DND-41 (cell line): ENCODE measurements around the gene NAT10.
"Not testable (repeated sequence)": the region's sequence is repeated elsewhere in the genome, so short reads cannot be mapped to it uniquely, and the experiment has no call there.

Experiments used
- ATAC-seq: fragments of 200-7000 bp; cut with Tn5 transposase; 3 replicates; pipeline ENCODE4 v1.9.1; 2021; ENCODE audit warnings: low read depth; ENCODE audit not compliant: insufficient read depth
- DNase-seq: peaks from one replicate; pipeline ENCODE4 v3.0.0-alpha.2; 2020
- H2AFZ ChIP-seq: 2 replicates; pipeline ENCODE4 v1.6.0; 2012; ENCODE audit warnings: low read depth, low read length
- H3K27ac ChIP-seq: 2 replicates; pipeline ENCODE4 v1.5.1; 2012; ENCODE audit warnings: low read length, inconsistent platforms
- H3K27me3 ChIP-seq: fragments of 200-600 bp; sonication (generic); 2 replicates; pipeline ENCODE4 v1.6.0; 2012; ENCODE audit warnings: low read length, mild to moderate bottlenecking, inconsistent platforms; ENCODE audit not compliant: insufficient read depth, poor library complexity
- H3K36me3 ChIP-seq: 2 replicates; pipeline ENCODE4 v1.5.1; 2012; ENCODE audit warnings: low read length, inconsistent platforms; ENCODE audit not compliant: insufficient read depth
- H3K4me1 ChIP-seq: 2 replicates; pipeline ENCODE4 v1.5.1; 2012; ENCODE audit warnings: mild to moderate bottlenecking, low read length; ENCODE audit not compliant: insufficient read depth
- H3K4me2 ChIP-seq: 2 replicates; pipeline ENCODE4 v1.6.0; 2012; ENCODE audit warnings: mild to moderate bottlenecking, moderate library complexity, low read length, inconsistent platforms; ENCODE audit not compliant: insufficient read depth
- H3K4me3 ChIP-seq, 2 experiments: fragments of 200-600 bp in 1 of 2; shearing (Covaris generic) in 1 of 2; 2 replicates each; pipeline ENCODE4 v1.5.1; 2012 to 2016; ENCODE audit warnings: inconsistent platforms in 2 of 2, low read length in 2 of 2, mild to moderate bottlenecking in 2 of 2, low read depth in 1 of 2, moderate library complexity in 1 of 2
- H3K79me2 ChIP-seq: 2 replicates; pipeline ENCODE4 v1.6.0; 2012; ENCODE audit warnings: low read length, inconsistent platforms; ENCODE audit not compliant: insufficient read depth
- H3K9ac ChIP-seq: 2 replicates; pipeline ENCODE4 v1.6.0; 2012; ENCODE audit warnings: low read depth, mild to moderate bottlenecking, inconsistent platforms, low read length, moderate library complexity
- H3K9me3 ChIP-seq: 2 replicates; pipeline ENCODE4 v1.5.1; 2012; ENCODE audit warnings: low read length, moderate library complexity, mild to moderate bottlenecking, inconsistent platforms; ENCODE audit not compliant: insufficient read depth, severe bottlenecking
- H4K20me1 ChIP-seq: 2 replicates; pipeline ENCODE4 v1.6.0; 2012; ENCODE audit warnings: low read length; ENCODE audit not compliant: insufficient read depth
- CTCF ChIP-seq: IDR thresholded peaks from 2 replicates; pipeline ENCODE4 v1.5.1; 2012; ENCODE audit warnings: borderline replicate concordance, low read length, moderate library complexity, mild to moderate bottlenecking; ENCODE audit not compliant: poor library complexity, severe bottlenecking; ENCODE audit errors: extremely low read depth
- EZH2 ChIP-seq: IDR thresholded peaks from 3 replicates; pipeline ENCODE4 v1.6.1; 2012; ENCODE audit warnings: borderline replicate concordance, low read depth, mild to moderate bottlenecking, moderate library complexity, low read length, inconsistent platforms; ENCODE audit not compliant: severe bottlenecking

Gene NAT10

DNA sequence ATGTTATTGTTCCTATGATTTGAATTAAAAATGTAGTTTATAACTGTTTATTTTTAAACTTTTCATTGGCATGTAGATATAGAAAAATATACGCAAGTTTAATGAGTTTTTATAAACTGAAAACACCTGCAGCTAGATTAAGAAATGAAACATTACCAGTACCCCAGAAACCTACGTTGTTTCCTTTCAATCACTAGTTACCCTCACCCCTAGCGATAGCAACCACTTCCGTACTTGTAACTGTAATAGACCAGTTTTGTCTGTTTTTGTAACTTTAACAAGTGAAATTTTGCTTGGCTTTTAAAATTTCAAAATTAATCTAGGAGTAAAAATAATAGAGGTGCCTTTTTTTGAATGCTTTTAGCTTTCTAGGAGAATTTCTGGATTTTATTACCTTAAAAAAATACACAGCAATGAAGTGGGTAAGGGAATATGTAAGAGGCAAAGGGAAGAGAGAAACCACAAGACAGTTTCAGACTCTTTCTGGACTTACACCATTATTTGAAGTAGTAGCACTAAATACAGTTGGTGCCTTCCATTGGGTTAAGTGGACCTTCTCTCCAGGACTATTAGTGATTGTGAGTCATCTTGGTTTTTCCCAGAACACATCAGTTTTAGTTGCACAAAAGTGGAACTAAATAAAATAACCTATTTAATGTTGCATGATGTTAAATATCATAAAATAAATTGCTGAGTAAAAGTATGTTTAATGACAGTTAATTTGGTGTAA lies 18.7 kb upstream of the NAT10 start:
- Histone ChIP-seq H3K9me3 (no peaks in the 10 kb centered on the region), H3K27me3 (no peaks in the 10 kb centered on the region), H3K79me2 (peaks cover 62% of the 10 kb centered on the region), H3K4me1 (no peaks in the 10 kb centered on the region), H2AFZ (no peak overlapping the region), H3K4me3 (no peak overlapping the region), H3K36me3 (peaks cover 96% of the 10 kb centered on the region), H3K9ac (no peak overlapping the region), H4K20me1 (peaks cover 38% of the 10 kb centered on the region; the same call in 1 of the 2 replicates), H3K4me2 (no peak overlapping the region), H3K27ac (no peak overlapping the region)
- TF ChIP-seq EZH2 (no peak), CTCF (no peak)
- no peak for ATAC-seq
- DNase-seq, result no peak

GRCh38 chr11:34091825-34092224 lies 13.6 kb upstream of the NAT10 start:
- Histone ChIP-seq H3K36me3 (peaks cover 96% of the 10 kb centered on the region), H3K79me2 (peaks cover 48% of the 10 kb centered on the region), H3K4me1 (no peaks in the 10 kb centered on the region)

DNA sequence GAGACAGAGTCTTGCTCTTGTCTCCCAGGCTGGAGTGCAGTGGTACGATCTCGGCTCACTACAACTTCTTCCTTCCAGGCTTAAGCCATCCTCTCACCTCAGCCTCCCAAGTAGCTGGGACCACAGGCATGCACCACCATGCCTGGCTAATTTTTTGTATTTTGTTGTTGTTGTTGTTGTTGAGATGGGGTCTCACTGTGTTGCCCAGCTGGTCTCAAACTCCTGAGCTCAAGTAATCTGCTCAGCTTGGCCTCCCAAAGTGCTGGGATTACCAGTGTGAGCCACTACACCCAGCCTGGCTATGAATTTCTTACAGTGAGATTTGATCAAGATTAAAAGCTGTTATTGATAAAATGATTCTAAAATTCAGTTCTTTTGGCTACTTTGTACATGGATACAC lies 10.5 kb upstream of the NAT10 start:
- H2AFZ ChIP-seq, DNase-seq, H3K27ac ChIP-seq, H3K4me3 ChIP-seq, H3K4me2 ChIP-seq, ATAC-seq, H3K9ac ChIP-seq, H3K27me3 ChIP-seq, H3K9me3 ChIP-seq, H3K4me1 ChIP-seq: not testable (repeated sequence)
- peaks cover 42% of the 10 kb centered on the region for H3K79me2 ChIP-seq
- peaks cover 100% of the 10 kb centered on the region for H3K36me3 ChIP-seq
- H4K20me1 ChIP-seq, result peaks cover 29% of the 10 kb centered on the region; the same call in 1 of the 2 replicates

More at GRCh38 chr11:34091825-34092224, 13.6 kb upstream of the NAT10 start:
- H3K4me3 ChIP-seq, result no peak overlapping the region
- DNase-seq (no peak), ATAC-seq (no peak)
- H3K9ac ChIP-seq, result no peak overlapping the region
- H3K9me3 ChIP-seq, result no peaks in the 10 kb centered on the region
- no peak for TF ChIP-seq EZH2
- TF ChIP-seq CTCF, result no peak
- H3K27ac ChIP-seq, result no peak overlapping the region
- H3K27me3 ChIP-seq, result no peaks in the 10 kb centered on the region
- no peak overlapping the region for H3K4me2 ChIP-seq
- H4K20me1 ChIP-seq, result peaks cover 26% of the 10 kb centered on the region; the same call in 1 of the 2 replicates
- no peak overlapping the region for H2AFZ ChIP-seq

DNA sequence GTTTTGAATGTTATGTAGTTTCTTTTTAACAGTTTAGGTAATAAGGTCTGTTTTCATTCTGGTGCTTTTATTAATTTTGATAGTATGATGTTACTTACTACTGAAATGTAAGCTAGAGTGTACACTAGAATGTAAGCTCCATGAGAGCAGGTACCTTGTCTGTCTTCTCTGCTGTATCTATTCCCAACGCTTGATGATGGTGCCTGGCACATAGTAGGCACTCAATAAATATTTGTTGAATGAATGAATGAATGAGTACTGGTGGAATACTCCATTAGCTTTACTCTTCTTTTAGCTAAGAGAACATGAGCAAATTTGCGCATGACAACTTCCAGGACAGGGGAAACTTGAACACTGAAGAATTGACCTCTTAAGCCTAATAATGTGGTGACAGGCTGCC lies 6.6 kb upstream of the NAT10 start:
- H3K27ac ChIP-seq, result no peak overlapping the region
- H4K20me1 ChIP-seq, result peaks cover 16% of the 10 kb centered on the region; the same call in 1 of the 2 replicates
- no peak overlapping the region for H3K4me2 ChIP-seq
- peaks cover 13% of the 10 kb centered on the region; the same call in 1 of the 2 replicates for H3K79me2 ChIP-seq
- no peaks in the 10 kb centered on the region for H3K27me3 ChIP-seq
- H3K4me1 ChIP-seq, result peaks cover 2% of the 10 kb centered on the region; the same call in 1 of the 2 replicates
- H3K36me3 ChIP-seq, result peaks cover 78% of the 10 kb centered on the region
- DNase-seq, result no peak
- H2AFZ ChIP-seq, result no peak overlapping the region
- no peak for ATAC-seq
- H3K4me3 ChIP-seq, result no peak overlapping the region
- H3K9ac ChIP-seq, result no peak overlapping the region
- TF ChIP-seq CTCF, result no peak
- no peak for TF ChIP-seq EZH2
- no peaks in the 10 kb centered on the region for H3K9me3 ChIP-seq
